ENCODE results near the gene CASZ1. TPM values are rescaled to one million over a fixed set of nuclear protein-coding genes. Genes with fewer than 3 reads are reported as not detected.

CASZ1 gene
- total RNA-seq, 2 donors from 2014 or later: 90.9 to 96.9 TPM

DNA sequence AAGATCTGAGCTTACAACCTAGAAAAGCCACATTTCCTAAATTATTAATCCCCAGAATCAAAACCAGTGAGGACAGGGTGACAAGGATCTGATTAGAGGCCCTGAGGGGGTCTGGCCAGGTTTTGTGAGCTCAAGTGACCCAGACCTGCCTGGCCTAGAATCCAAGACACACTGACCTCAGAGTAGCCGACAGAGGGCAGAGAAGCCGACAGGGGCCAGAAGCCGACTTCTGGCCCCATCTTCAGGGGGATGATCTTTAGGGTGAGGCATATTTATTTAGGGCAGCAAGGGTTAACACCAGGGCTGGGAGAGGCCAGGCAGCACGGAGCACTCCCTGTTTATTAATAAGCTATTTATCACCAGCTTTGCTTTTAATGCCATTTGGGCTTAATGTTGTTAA lies 45.3 kb downstream of the CASZ1 start:
- DNase-seq (ENCODE audit: low spot score): no peak
- TF ChIP-seq POLR2A (IDR thresholded peaks at IDR 0.05) (no peak), POLR2AphosphoS5 (IDR thresholded peaks at IDR 0.05) (no peak)
- TF ChIP-seq, protein P1, sequence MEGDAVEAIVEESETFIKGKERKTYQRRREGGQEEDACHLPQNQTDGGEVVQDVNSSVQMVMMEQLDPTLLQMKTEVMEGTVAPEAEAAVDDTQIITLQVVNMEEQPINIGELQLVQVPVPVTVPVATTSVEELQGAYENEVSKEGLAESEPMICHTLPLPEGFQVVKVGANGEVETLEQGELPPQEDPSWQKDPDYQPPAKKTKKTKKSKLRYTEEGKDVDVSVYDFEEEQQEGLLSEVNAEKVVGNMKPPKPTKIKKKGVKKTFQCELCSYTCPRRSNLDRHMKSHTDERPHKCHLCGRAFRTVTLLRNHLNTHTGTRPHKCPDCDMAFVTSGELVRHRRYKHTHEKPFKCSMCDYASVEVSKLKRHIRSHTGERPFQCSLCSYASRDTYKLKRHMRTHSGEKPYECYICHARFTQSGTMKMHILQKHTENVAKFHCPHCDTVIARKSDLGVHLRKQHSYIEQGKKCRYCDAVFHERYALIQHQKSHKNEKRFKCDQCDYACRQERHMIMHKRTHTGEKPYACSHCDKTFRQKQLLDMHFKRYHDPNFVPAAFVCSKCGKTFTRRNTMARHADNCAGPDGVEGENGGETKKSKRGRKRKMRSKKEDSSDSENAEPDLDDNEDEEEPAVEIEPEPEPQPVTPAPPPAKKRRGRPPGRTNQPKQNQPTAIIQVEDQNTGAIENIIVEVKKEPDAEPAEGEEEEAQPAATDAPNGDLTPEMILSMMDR (IDR thresholded peaks at IDR 0.05): no peak
- no peak overlapping the region for H3K4me3 ChIP-seq
- H3K27me3 ChIP-seq (replicated peaks; ENCODE audit: insufficient read depth): no peaks in the 10 kb centered on the region
- peaks cover under 1% of the 10 kb centered on the region for H3K4me1 ChIP-seq (replicated peaks)
- WGBS: 77% methylated on average over 4 of the region's 4 CpGs
- H3K9me3 ChIP-seq: no peaks in the 10 kb centered on the region
- H3K36me3 ChIP-seq: no peaks in the 10 kb centered on the region
- intact Hi-C loops (cut with DNase I): no loop called here
- H3K27ac ChIP-seq: no peak overlapping the region

DNA sequence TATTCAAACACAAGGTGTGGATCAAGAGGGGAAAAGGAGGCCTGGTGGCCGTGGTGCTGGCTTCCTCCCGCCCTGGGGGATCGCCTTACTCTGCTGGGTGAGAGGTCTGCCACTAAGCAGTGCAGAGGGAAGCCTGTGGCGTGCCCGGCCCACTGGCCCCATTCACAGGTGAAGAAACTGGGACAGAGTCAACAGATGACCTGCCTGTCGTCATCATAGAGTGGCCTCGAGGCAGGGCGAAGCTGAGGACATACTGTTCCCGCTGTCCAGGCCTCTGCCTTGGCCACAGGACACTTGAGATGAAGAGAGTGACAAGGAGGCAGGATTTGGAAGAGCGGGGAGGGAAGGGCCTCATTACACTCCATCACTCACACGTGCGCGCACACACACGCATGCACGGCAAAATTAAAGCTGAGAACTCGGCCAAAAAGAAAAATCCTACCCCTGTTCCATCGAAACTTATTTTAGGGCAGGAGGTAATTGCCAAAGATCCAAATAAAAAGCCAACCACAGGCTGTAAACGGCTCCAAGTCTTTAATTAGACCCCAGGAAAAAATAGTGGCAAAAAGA lies 50.5 kb downstream of the CASZ1 start:
- DNase-seq (ENCODE audit: low spot score): peak; percentile 38
- TF ChIP-seq POLR2AphosphoS5 (IDR thresholded peaks at IDR 0.05): peak; percentile 68
- TF ChIP-seq, protein P1 (IDR thresholded peaks at IDR 0.05): no peak
- no peak for TF ChIP-seq POLR2A (IDR thresholded peaks at IDR 0.05)
- Histone ChIP-seq H3K4me1 (replicated peaks) (no peaks in the 10 kb centered on the region), H3K9me3 (no peaks in the 10 kb centered on the region), H3K27me3 (replicated peaks; ENCODE audit: insufficient read depth) (no peaks in the 10 kb centered on the region), H3K4me3 (no peak overlapping the region), H3K27ac (peak overlapping the region; percentile 44 to 45), H3K36me3 (no peaks in the 10 kb centered on the region)
- 71% methylated on average over 18 of the region's 18 CpGs for WGBS
- intact Hi-C loops (cut with DNase I): no loop called here

DNA sequence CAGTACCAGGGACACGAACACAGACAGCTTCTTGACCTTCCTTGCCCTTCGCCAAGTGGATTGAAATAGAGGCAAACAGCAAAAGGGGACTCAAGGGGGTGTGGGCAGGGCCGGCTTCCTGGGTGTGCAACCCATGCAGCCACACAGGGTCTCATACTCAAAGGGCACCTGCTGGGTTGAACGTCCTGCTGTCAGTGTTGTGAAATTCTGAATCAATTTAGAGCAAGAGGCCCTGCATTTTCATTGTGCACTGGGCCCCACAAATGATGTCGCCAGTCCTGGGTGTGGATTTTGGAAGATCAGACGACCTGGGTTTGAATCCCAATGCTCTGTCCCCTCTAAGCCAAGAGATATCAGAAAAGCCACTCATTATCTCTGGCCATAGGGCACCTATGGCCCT lies 51.1 kb downstream of the CASZ1 start:
- TF ChIP-seq POLR2AphosphoS5 (IDR thresholded peaks at IDR 0.05) (no peak), POLR2A (IDR thresholded peaks at IDR 0.05) (no peak)
- TF ChIP-seq, protein P1 (IDR thresholded peaks at IDR 0.05): no peak
- DNase-seq (ENCODE audit: low spot score): no peak
- Histone ChIP-seq H3K4me3 (no peak overlapping the region), H3K36me3 (no peaks in the 10 kb centered on the region), H3K9me3 (no peaks in the 10 kb centered on the region), H3K27me3 (replicated peaks; ENCODE audit: insufficient read depth) (no peaks in the 10 kb centered on the region), H3K4me1 (replicated peaks) (no peaks in the 10 kb centered on the region), H3K27ac (peak overlapping the region; percentile 44 to 45)
- 89% methylated on average over 6 of the region's 6 CpGs for WGBS
- intact Hi-C loops (cut with DNase I): no loop called here

DNA sequence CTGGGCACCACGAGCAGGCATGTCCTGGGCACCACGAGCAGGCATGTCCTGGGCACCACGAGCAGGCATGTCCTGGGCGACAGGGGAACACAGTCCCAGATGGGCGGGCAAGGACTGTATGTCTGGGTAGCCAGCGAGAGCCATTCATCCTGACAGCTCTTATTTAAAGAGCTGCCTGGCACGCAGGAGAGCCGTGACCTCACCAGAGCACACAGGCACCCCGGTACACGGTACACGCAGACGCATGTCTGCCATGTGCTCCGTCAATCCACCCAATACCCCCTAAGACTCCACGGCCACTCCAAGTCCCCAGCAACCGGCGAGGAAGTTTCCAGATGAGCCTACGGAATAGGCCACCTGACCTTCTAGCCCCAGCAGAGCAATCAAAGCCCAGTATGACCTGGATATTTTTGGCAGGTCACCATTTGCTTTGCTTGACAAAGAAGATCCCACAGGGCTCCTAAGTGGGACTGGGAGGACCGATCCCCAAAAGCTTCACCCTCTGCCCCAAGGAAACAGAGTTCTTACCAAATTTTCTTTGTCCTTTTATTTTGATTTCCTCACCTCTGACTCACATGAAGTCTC lies 51.7 kb downstream of the CASZ1 start:
- Histone ChIP-seq H3K36me3 (no peaks in the 10 kb centered on the region), H3K4me1 (replicated peaks) (no peaks in the 10 kb centered on the region), H3K27me3 (replicated peaks; ENCODE audit: insufficient read depth) (no peaks in the 10 kb centered on the region), H3K9me3 (no peaks in the 10 kb centered on the region), H3K27ac (peak overlapping the region; percentile 44 to 45), H3K4me3 (no peak overlapping the region)
- WGBS: 89% methylated on average over 14 of the region's 18 CpGs
- no peak for DNase-seq (ENCODE audit: low spot score)
- intact Hi-C loops (cut with DNase I): no loop called here
- TF ChIP-seq POLR2A (IDR thresholded peaks at IDR 0.05): no peak
- no peak for TF ChIP-seq POLR2AphosphoS5 (IDR thresholded peaks at IDR 0.05)
- TF ChIP-seq, protein P1 (IDR thresholded peaks at IDR 0.05): no peak

DNA sequence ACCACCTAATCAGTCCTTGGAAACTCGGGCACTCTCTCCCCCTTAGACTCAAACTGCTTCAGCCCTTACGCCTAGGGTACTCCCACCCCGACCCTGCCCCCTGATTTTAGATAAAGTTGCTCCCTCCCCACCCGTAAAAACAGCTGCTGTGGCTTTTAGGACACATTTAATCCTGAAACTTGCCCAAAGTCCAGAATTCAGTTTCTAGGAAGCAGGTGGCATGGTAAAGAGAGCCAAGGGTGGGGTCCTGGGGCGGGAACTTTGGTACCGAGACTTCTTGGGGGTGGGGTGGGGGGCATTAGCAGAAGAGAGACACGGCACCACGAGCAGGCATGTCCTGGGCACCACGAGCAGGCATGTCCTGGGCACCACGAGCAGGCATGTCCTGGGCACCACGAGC lies 52.4 kb downstream of the CASZ1 start:
- H3K27ac ChIP-seq: peak overlapping the region; percentile 23 to 45
- intact Hi-C loops (cut with DNase I): no loop called here

More for the DNA sequence above, 52.4 kb downstream of the CASZ1 start:
- TF ChIP-seq POLR2A (IDR thresholded peaks at IDR 0.05) (no peak), POLR2AphosphoS5 (IDR thresholded peaks at IDR 0.05) (no peak)
- TF ChIP-seq, protein P1 (IDR thresholded peaks at IDR 0.05): no peak
- H3K4me3 ChIP-seq: no peak overlapping the region
- H3K4me1 ChIP-seq (replicated peaks): peaks cover 4% of the 10 kb centered on the region
- H3K36me3 ChIP-seq: no peaks in the 10 kb centered on the region
- H3K27me3 ChIP-seq (replicated peaks; ENCODE audit: insufficient read depth): no peaks in the 10 kb centered on the region
- DNase-seq (ENCODE audit: low spot score): no peak
- no peaks in the 10 kb centered on the region for H3K9me3 ChIP-seq
- 32% methylated on average over 10 of the region's 11 CpGs for WGBS
